GM12878 (cell line): Measurements from ENCODE around the gene MAP4K5. TPM values are rescaled to one million over a fixed set of nuclear protein-coding genes. Genes with fewer than 3 reads are reported as not detected.

Source experiments
- ATF7 ChIP-seq: fragments of 450-650 bp; IDR thresholded peaks from 2 replicates; pipeline ENCODE4 v1.6.1; 2016; ENCODE audit warnings: low read depth, mild to moderate bottlenecking
- CBFB ChIP-seq: IDR thresholded peaks from 2 replicates; pipeline ENCODE4 v1.6.1; 2016; ENCODE audit warnings: antibody characterized with exemption, low read depth
- CEBPB ChIP-seq, 2 experiments: fragments of 150-350 bp in 1 of 2; IDR thresholded peaks; 2 replicates each; pipeline ENCODE4 v1.6.1; 2012 to 2014; ENCODE audit warnings: low read depth in 2 of 2, low read length in 2 of 2, borderline replicate concordance in 1 of 2, inconsistent platforms in 1 of 2
- CHD1 ChIP-seq: IDR thresholded peaks from 2 replicates; pipeline ENCODE4 v1.6.1; 2012; ENCODE audit warnings: low read depth, low read length, improper control_type of control experiment
- IRF4 ChIP-seq: IDR thresholded peaks from 2 replicates; pipeline ENCODE4 v1.6.1; 2011; ENCODE audit warnings: low read depth, low read length
- POLR2A ChIP-seq: IDR thresholded peaks from 2 replicates; pipeline ENCODE4 v1.6.1; 2011; ENCODE audit warnings: low read depth, mild to moderate bottlenecking, low read length
- RAD21 ChIP-seq: IDR thresholded peaks from 2 replicates; pipeline ENCODE4 v1.6.1; 2011; ENCODE audit warnings: mild to moderate bottlenecking, low read depth, low read length, moderate library complexity; ENCODE audit not compliant: insufficient read depth
- SMARCA5 ChIP-seq: fragments of 450-650 bp; IDR thresholded peaks from 2 replicates; pipeline ENCODE4 v1.6.1; 2017; ENCODE audit warnings: mild to moderate bottlenecking
- SMC3 ChIP-seq: IDR thresholded peaks from 2 replicates; pipeline ENCODE4 v1.6.1; 2011; ENCODE audit warnings: low read length, improper control_type of control experiment, borderline replicate concordance
- SPI1 ChIP-seq: IDR thresholded peaks from 2 replicates; pipeline ENCODE4 v1.6.1; 2011; ENCODE audit warnings: low read depth, mild to moderate bottlenecking, low read length, moderate library complexity, borderline replicate concordance; ENCODE audit not compliant: insufficient read depth
- STAT1 ChIP-seq: fragments of 450-650 bp; conservative IDR thresholded peaks from 2 replicates; pipeline ENCODE4 v1.6.1; 2014; ENCODE audit warnings: antibody characterized with exemption, mild to moderate bottlenecking
- polyA plus RNA-seq, 11 experiments: library from polyadenylated mRNA; depleted of rRNA in 4 of 11; unstranded in 6 of 11; stranded (reverse) in 5 of 11; fragments of >200 nt; fragmentation: Nextera tagmentation in 4 of 11; fragmentation: Illumina TruSeq in 1 of 11; extraction: Ambion mirVana in 4 of 11; extraction: Trizol in 1 of 11; gene quantifications; 1 replicate in 1 of 11; 2 replicates in 10 of 11; pipeline versions ENCODE4 v1.2.1 to v1.2.3, GENCODE V29; 2011 to 2016; ENCODE audit warnings: inconsistent platforms in 2 of 11, missing spikeins in 2 of 11, low read depth in 1 of 11
- total RNA-seq, 4 experiments: library from RNA; depleted of rRNA in 3 of 4; stranded (reverse); fragments of >200 nt in 3 of 4; fragmentation: Illumina TruSeq in 1 of 4; extraction: Trizol in 1 of 4; gene quantifications; 2 replicates each; pipeline versions ENCODE4 v1.2.1 to v1.2.3, GENCODE V29; 2013 to 2021
- TF ChIP-seq, protein P1 (sequence below): fragments of 450-650 bp; IDR thresholded peaks from 2 replicates; pipeline ENCODE4 v1.6.1; 2016; ENCODE audit warnings: mild to moderate bottlenecking, moderate library complexity, borderline replicate concordance
- TF ChIP-seq, protein P2 (sequence below): IDR thresholded peaks from 2 replicates; pipeline ENCODE4 v1.6.1; 2011; ENCODE audit warnings: mild to moderate bottlenecking, low read depth, low read length, moderate library complexity; ENCODE audit not compliant: insufficient replicate concordance
- TF ChIP-seq, protein P3 (sequence below): fragments of 450-650 bp; IDR thresholded peaks from 2 replicates; pipeline ENCODE4 v1.6.1; 2018; ENCODE audit warnings: borderline replicate concordance, mild to moderate bottlenecking; ENCODE audit not compliant: partially characterized antibody

Gene MAP4K5
- total and polyA plus RNA-seq, 10 of the 15 experiments (the other 5 are each of a cell fraction or from before 2014, with no cell fraction given), result 9.1 to 41.3 (median 30.1) TPM

DNA sequence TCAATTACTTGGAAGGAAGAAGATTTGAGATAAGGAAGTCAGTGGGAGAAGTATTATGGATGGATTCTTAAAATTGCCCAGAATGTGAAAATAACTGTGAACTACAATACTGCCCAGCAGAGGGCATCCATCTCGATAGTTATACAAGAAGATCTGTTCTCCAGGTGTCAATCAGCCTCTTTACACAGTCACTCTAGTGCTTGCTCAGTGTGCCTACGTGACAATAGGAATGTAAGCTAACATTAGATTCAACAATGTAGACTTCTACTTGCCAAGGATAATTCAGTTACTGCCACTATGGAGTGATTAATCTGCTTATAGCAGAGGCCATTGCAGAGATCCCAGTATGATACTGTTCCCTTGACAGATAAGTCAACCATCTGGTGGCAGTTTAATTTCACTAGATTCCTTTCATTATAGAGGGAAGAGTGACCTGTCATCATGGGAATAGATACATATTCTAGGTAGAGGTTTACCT is 10.6 kb upstream of the MAP4K5 start (continued):
- TF ChIP-seq, protein P1, sequence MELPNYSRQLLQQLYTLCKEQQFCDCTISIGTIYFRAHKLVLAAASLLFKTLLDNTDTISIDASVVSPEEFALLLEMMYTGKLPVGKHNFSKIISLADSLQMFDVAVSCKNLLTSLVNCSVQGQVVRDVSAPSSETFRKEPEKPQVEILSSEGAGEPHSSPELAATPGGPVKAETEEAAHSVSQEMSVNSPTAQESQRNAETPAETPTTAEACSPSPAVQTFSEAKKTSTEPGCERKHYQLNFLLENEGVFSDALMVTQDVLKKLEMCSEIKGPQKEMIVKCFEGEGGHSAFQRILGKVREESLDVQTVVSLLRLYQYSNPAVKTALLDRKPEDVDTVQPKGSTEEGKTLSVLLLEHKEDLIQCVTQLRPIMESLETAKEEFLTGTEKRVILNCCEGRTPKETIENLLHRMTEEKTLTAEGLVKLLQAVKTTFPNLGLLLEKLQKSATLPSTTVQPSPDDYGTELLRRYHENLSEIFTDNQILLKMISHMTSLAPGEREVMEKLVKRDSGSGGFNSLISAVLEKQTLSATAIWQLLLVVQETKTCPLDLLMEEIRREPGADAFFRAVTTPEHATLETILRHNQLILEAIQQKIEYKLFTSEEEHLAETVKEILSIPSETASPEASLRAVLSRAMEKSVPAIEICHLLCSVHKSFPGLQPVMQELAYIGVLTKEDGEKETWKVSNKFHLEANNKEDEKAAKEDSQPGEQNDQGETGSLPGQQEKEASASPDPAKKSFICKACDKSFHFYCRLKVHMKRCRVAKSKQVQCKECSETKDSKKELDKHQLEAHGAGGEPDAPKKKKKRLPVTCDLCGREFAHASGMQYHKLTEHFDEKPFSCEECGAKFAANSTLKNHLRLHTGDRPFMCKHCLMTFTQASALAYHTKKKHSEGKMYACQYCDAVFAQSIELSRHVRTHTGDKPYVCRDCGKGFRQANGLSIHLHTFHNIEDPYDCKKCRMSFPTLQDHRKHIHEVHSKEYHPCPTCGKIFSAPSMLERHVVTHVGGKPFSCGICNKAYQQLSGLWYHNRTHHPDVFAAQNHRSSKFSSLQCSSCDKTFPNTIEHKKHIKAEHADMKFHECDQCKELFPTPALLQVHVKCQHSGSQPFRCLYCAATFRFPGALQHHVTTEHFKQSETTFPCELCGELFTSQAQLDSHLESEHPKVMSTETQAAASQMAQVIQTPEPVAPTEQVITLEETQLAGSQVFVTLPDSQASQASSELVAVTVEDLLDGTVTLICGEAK, result no peak
- no peak for TF ChIP-seq CEBPB (IDR thresholded peaks at IDR 0.05; ENCODE audit: borderline replicate concordance in 1 of 2, low read depth in 2 of 2, low read length in 2 of 2)
- no peak for TF ChIP-seq POLR2A
- peak; percentile 48; the same call in 1 of the 2 replicates for TF ChIP-seq SMARCA5
- TF ChIP-seq, protein P2, sequence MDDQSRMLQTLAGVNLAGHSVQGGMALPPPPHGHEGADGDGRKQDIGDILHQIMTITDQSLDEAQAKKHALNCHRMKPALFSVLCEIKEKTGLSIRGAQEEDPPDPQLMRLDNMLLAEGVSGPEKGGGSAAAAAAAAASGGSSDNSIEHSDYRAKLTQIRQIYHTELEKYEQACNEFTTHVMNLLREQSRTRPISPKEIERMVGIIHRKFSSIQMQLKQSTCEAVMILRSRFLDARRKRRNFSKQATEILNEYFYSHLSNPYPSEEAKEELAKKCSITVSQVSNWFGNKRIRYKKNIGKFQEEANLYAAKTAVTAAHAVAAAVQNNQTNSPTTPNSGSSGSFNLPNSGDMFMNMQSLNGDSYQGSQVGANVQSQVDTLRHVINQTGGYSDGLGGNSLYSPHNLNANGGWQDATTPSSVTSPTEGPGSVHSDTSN, result peak; percentile 87
- no peak for TF ChIP-seq CHD1
- TF ChIP-seq STAT1, result no peak
- no peak for TF ChIP-seq ATF7
- TF ChIP-seq IRF4, result no peak
- TF ChIP-seq, protein P3, sequence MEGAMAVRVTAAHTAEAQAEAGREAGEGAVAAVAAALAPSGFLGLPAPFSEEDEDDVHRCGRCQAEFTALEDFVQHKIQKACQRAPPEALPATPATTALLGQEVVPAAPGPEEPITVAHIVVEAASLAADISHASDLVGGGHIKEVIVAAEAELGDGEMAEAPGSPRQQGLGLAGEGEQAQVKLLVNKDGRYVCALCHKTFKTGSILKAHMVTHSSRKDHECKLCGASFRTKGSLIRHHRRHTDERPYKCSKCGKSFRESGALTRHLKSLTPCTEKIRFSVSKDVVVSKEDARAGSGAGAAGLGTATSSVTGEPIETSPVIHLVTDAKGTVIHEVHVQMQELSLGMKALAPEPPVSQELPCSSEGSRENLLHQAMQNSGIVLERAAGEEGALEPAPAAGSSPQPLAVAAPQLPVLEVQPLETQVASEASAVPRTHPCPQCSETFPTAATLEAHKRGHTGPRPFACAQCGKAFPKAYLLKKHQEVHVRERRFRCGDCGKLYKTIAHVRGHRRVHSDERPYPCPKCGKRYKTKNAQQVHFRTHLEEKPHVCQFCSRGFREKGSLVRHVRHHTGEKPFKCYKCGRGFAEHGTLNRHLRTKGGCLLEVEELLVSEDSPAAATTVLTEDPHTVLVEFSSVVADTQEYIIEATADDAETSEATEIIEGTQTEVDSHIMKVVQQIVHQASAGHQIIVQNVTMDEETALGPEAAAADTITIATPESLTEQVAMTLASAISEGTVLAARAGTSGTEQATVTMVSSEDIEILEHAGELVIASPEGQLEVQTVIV, result no peak
- TF ChIP-seq CBFB, result no peak
- TF ChIP-seq SMC3, result peak; percentile 57; the same call in 1 of the 2 replicates
- peak; percentile 52 for TF ChIP-seq RAD21
- no peak for TF ChIP-seq SPI1
